CD4-positive, alpha-beta T cell treated with Interleukin-17A for 4 hours (primary cell): ENCODE measurements around the gene ARFIP2.

Source experiments
- DNase-seq: peaks from one replicate; pipeline ENCODE4 v3.0.0-alpha.2; 2020; ENCODE audit warnings: mixed read lengths

Gene ARFIP2

DNA sequence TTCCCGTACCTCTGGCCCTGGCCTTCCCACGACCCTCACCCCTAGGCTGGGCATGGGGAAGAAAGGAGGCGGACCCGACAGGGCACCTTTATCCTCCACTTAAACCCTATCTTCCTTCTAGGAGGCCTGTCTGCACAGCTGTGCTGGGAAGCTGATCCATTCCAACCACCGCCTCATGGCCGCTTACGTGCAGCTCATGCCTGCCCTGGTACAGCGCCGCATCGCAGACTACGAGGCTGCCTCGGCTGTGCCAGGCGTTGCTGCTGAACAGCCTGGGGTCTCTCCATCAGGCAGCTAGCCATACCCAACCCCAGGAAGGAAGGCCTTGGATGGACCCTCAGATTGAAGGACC is 769 bp upstream of the ARFIP2 start:
- no peak for DNase-seq

DNA sequence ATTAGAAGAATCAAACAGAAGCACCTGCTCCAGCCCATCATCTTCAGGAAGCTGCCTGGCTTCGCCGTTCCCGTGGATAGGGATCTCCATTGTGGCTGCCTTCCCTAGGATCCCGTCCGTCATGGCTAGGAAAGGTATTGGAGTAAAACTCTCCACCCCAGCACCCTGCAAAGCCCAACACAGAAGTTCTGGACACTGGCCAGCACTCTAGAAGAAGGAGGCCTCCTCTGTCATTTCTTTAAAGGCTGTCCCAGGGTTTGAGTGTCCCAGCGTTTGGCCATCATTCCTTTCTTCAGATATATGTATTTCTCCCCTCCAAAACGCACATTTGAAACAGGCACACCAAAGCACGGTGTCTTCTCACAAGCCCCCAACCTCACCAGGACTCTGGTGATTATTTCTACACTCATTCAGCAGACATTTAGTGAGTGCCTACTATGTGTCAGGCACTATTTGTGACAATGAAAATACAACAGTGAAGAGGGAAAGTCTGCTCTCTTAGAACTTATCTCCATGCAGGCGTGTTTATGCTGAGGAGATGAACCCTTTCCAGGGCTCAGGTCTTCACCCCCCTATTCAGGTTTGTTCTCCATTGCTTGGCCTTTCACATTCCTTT is 724 bp downstream of the ARFIP2 start:
- DNase-seq, result no peak

DNA sequence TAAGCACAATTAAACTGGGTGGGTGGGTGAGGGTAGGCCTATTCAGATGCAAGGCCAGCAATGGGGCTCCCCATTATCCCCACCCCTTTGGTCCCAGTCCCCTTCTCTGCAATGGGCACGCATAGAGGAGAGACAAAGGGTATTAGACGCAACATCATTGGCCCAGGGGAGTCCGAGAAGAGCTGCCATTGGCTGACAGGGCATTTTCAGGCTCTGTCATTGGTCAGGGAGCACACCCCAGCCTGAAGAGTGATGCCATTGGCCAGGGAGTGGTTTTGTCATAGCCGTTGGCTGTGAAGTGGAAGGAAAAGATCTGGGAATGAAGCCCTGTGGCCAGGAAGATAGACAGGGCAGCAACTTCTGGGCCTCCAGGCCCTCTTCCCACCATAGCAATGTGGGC is 4.6 kb downstream of the ARFIP2 start:
- DNase-seq, result no peak

DNA sequence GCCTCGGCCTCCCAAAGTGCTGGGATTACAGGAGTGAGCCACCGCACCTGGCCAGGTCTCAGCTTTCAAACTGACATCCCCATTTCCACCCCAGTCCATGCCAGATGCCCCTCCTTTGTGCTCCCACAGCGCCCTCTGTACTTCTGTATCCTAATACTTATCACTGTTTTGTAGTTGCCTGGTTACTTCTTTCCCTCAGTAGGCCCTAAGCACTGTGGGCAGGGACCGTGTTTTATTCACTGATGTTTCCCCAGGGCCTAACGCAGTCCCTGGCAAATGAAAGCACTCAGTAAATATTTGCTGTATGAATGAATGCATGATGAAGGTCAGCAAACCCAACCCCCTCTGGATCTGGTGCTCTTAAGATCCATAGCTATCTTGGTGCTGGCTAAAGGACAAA is 5.2 kb downstream of the ARFIP2 start:
- DNase-seq, result no peak

DNA sequence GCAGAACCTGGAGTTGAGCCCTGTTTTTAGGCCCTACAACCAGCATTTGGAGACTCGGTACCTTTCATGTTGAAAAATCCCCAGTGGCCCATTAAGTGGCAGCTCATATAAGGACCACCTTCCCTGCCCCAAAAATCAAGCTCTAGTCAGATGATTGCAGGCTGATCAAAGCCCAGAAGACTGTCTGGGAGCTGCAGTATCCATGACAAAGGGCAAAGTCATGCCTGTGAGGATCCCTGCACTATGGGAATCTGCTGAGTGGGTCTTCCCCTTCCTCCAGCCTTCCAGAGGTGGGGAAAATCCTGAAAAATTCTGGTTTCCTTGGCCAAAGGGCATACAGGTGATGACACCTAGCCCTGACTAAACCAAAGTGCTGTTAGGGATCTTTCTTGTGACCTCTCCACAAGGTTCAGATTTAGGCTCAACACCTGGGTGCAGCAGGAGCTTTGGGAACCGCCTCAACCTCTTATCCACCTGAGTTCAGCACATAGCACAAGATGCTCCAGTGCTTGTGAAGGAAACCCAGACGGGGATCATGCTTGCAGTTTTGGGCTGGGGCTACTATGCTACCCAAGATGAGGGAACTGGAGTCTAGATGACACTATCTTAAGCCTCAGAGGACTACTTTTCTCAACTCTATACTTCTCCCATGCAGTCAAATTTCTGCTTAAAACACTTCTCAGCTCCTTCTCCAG is 6.2 kb downstream of the ARFIP2 start:
- no peak for DNase-seq

DNA sequence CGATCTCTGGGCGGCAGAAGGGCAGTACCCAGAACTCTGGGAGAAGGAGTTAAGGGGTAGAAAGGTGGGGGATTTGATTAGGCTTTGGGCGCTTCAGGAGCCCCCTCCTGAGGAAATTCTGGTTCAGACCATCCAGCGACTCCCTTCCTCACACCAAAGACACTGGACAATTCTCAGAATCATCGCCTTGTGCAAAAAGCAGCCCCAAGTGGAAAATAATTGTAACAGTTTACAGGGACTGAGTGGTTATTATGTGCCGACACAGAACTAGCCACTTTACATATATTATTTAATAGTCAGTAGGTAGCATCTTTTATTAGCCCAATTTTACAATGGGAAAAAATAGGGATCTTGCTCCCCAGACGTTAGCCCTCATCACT is 6.7 kb downstream of the ARFIP2 start:
- no peak for DNase-seq

DNA sequence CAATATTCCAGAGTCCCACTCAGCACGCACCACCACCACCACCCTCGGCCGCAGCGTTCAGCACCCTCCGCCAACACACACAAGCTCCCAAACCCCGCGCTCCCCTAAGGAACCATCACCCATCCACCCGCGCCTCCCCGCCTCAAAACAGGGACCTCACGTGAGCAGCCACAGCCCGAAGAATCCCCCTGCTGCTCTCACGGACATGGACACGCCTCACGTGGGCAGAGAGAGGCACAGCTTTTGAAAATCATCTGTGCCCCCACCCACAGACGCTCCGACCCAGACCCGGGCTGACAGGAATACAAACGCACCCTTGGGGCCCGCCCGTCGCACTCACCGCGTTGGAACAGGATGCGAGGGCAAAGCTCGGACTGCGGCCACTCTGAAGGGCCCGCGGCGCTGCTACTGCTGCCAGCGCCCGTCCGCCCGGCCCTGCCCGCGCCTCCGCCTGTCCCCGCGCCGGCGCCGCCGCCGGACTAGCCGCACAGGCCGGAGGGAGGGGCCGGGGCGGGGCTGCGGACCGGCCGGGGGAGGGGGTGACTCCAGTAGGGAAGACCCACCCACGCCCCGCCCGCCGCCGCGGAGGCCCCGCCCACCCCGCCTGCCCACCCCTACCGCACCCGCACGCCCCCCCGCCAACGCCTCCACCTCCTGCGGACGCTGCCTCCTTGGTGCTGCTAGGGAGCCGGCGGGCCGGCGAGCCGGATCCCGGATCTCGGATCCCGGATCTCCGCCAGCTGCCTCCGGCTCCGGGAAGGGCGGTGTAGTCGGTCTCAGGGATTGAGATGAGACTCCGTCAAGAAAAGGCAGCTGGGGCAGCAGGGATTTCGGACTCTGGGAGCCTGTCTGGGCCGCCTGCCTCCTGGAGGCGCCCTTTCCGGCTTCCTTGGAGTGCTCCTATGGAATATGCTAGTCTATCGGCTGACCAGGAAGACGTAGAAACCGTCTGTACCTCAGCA is 7.4 kb downstream of the ARFIP2 start, which contains the start of gene TRIM3:
Gene TRIM3, minus strand, starts transcription at position 491 of the 962 bp plus-strand sequence. CDS start 8,246 bp downstream, outside the sequence.
- peak; percentile 94 for DNase-seq

DNA sequence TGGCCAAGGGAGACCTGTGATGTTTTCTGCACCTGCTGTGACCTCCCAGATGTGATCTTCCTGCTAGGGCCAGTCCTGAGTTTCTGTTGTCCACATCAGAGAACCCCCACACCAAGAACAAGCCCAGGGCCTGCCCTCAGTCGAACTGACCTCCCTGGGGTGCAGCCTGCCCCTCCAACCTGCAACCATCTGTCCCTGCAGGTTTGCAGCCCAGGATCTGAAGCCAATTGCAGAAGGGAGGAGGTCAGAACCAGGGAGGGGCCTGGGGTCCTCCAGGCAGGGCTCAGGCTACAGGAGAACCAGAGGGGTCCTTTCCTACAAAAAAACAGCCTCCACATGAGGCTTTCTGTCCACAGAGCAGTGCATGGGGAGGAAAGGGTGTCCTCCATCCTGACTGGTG is 8.2 kb downstream of the ARFIP2 start:
- DNase-seq, result no peak

DNA sequence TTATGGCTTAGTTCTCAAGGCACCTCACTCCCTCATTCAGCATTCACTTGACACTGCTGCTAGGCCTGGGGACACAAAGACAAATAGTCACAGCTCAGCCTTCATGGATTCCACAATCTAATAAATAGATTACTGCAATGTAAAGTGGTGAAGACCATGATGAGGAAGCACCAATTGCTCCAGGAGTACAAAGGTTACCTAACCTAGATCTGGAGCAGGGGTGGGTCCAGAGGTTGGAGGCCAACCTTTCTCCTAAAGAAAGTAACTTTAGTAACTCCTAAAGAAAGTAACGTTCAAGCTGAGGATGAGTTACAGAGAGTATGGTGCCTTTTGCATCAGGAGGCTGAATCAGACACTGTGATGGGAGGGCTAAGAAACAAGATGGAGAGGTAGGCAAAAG is 11.5 kb downstream of the ARFIP2 start:
- no peak for DNase-seq

DNA sequence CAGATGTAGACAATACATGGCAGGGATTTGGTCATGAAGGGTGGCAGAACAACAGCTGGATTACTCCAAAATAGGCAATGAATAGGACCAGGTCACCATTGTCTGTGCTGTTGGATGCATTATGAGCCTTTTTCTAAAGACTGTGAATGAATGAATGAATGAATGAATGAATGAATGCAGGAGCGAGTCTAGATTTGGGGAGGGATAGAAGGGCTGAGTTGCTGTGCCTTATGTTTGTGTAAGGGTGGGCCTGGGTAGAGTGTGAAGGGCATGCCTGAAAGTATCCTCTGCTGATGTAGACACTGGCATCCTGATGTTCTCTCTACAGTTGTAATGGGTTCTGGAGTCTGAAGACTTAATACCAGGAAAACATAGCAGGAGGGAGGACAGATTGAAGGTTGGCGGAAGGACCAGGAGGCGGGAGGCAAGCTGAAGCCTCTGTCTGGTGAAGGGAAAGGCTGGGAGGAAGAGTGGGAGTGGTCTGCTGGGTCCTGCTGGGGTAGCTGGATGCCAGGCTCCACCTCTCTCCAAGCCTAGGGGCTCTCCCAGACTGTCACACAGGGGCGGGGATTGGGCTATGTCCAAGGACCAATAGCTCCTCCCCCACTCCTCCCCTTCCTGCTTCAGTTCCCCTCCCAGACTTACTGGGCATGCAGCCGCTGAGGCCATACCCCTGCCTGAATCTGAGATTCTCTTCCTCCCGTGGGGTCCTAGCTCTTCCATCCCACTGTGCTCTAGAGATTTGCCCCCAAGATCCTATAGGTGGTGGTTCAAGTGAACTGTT is 12.2 kb downstream of the ARFIP2 start:
- no peak for DNase-seq

DNA sequence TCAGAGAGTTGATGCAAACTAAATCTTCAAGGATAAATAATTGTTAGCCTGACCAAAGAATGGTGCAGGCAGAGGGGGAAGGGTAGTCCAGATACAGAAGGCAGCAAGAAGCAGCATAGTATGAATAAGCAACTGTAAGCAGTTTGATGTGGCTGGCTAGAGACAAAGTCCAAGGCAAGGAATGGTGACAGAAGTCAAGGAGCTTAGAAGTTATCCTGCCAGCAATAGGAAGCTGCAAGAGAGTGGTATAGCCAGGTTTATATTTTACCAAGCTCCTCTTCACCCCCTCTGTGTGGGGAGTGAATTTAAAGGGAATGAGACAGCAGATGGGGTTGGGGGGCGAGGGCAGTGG is 22.1 kb downstream of the ARFIP2 start:
- DNase-seq, result no peak

DNA sequence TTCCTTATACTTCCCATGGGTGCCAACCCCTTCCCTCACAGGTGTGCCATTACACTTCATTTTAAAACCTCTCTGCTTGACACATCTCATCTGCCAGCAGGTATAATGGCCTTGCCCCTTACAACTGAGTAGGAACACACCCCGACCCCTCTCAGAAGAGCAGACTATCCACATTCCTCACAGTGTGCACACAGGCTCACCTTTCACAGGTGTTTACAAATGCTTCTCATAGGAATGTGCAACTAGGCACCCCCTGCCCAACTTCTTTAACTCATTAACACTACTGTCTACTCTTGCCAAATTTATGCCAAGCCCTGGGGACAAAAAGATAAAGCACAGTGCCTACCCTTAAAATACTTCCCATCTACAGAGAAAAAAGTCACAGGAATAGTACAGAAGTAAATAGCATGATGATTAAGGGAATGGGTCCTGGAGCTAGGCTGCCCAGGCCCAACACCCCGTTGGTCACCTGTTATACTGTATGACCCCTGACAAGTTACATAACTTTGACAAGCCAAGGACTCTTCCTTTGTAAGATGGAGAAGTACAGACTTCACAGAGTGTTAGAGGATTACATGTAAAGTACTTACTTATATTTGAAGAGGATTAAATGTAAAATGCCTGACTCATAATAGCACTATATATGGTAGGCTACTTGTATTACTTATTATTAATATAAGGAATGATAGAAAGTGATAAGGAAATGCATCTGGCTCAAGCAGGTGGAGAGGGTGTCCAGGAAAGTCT is 22.6 kb downstream of the ARFIP2 start:
- no peak for DNase-seq

DNA sequence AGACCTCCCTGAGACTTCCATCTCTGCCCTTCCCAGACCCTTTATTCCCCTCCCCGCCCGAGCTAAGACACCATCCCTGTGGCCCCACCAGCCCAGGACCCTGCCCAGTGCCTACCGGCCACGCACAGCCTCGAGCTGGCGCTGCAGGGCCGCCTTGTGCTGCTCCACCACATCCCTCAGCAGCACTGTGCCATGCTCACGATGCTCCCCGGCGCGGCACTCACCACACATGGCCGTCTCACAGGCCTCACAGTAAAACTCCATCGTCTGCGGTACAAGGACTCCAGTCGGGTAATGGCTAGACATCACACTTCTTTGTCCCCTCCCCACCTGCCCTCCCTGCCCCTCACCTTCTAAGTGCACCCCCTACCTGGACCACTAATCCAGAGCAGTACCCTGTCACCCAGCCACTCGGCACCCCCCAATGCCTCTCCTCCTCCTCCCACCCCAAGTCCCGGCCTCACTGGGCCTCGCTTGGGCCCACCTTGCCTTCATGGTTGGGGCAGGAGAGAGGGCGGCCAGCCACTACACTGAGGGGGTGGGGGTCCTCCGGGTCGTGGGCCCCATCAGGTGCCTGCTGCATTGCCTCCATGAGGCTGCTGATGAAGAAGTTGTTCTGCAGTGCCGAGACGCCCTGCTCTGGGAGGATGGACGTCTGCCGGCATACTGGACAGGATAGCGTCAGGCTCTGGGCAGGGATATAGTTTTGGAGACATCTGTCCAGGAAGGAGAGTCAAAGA is 23.4 kb downstream of the ARFIP2 start:
- no peak for DNase-seq

DNA sequence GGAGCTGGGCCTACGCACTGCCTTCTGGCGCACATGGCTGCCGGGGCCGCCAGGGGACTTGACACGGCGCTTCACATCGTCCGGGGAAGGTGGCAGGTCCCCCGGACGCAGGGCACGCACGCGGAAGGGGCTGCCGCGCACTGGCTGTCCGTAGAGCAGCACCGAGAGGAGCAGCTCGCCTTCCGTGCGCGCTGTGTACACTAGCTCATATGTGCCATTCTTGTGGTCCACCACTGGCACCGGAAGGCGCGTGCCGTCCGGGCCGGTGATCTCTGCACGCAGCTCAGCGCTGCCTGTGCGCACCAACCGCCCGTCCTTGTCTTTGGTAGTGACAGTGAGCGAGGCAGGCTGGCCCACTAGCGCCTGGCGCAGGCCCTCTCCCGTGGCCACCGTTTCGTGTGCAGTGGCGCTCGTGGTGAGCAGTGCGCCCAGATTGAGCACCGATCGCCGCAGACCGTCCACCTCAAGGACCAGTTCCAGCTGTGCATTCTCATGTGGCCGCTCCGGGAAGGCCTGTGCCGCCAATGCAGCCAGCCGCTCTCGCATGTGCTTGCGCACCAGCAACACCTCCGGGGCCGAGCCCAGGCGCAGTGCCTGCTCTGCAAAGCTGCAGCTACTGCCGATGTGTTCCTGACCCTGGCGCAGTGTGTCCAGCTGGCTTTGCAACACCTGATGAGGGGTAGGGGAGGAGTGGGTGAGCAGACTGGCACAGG is 24.6 kb downstream of the ARFIP2 start:
- DNase-seq, result no peak

DNA sequence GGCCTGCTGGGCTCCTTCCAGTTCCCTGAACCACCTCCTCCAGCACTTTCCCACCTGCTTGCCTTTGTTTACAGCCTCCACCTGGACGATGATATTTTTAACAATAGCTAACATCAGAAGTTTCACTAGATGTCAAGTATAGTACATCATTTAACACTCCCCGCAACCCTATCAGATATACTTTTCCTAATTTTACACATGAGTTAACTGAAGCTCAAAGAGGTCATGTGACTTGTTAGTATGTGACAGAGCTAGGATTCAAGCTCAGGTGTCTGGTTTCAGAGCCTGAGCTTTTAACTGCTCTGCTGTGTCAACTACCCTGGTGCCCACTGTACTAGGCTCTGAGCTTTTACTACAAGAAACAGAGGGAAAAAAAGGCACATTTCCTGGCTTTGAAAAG is 26.1 kb downstream of the ARFIP2 start:
- no peak for DNase-seq

DNA sequence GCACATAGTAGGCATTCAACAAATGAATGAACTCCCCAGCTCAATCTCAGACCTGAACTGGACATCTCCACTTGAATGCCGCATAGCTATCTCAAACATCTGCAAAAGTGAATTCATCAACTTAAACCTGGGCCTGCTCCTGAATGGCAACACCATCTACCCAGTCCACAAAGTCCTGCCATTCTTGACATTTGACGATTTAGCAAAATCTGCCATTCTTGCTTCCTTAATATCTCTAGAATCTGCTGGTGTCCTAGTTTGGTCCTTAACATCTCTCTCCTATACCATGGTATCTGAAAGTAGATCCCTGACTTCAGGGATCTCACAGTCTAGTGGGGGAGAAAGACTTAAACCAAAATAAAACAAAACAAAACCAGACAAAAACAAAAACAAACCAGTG is 28.0 kb downstream of the ARFIP2 start:
- DNase-seq, result no peak

DNA sequence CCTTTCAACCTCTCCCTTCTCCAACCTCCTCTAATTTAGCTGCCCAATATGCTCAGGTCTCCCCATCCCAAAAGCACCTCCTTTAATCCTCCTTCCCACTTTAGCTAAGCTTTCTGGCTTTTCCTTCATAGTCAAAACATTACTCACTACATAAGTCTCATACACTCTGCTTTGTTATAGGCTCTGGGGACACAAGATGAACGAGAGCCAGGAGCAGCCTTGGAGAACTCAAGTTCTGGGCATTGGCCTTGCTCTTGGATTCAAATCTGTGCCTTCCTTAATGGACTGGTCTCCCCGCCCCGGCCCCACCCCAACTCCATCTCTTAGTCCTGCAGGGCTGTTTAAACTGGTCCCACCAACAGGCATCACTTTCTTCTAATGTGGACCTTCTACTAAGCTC is 28.9 kb downstream of the ARFIP2 start:
- no peak for DNase-seq

DNA sequence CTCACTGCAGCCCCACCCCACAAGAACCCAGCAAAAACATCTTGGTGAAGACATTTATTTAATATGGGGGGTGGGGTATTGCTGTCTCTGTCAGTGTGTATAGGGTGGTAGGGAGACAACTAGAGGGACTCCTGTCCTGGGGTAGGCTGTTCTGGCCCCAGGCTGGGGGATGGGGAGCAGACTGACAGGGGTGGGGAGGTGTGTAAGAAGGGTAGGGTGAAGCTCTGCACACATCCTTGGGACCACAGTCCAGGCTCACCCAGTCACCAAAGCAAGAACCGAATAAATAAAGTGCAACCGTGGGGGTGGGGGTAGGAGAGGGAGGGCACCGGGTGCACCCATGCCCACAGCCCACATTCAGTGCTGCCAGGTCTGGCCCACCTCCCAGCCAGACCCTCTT is 32.6 kb downstream of the ARFIP2 start:
- DNase-seq, result no peak

DNA sequence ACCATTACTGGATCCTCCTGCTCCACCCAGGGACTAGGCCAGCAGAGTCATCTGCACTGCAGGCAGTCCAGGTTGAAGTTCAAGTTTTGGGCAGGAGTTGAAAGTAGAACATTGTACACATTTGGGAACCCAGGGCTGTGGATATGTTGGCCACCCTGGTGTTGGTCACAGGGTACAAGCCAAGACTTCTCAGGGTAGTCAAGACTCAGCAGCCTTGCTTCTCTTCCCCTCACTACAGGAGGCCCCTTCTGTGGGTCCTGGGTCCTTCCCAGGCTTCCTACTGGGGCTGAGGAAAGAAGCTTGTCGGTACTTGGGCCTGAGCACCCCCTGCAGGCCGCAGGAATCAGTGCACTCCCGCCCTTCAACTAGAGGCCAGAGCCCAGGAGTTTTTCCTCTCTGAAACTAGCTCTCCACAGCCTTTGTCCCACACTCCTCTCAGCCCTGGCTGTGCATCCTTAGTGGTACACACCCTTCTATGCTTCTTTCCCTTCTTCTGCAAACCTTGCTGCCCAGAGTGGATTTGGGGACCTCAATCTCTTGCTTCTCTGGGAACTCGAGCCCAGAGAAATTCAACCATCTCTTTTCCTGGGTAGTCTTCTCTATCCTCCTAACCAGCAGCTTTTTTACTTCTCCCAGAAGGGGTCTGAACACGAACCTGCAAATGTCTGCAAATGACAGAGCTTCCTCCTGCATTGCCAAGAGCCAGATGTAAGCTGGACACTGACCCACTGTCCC is 37.7 kb downstream of the ARFIP2 start:
- peak; percentile 76 for DNase-seq

DNA sequence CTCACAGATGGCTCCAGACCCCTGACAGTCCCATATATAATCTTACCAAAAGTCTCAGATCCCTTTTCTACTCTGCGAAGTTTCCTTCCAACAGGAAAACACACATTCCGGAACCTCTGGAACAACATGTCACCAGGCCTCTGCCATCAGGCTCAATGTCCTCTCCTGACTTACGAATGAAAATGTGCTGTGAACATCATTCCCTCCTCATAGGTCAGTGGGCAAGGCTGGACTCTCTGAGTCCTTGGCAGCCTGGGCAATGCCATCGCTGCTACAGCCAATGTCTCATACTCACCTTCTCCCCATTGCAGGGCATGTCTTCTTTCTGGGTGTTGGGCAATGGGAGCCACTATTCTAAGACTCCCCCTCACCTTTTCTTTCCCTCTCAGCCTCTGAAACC is 38.7 kb downstream of the ARFIP2 start:
- DNase-seq, result no peak
